Measurements from ENCODE around the gene OR5AC2.
A peak's percentile ranks its signal among the peaks of the same experiment; 100 is the strongest.

The OR5AC2 gene, protein sequence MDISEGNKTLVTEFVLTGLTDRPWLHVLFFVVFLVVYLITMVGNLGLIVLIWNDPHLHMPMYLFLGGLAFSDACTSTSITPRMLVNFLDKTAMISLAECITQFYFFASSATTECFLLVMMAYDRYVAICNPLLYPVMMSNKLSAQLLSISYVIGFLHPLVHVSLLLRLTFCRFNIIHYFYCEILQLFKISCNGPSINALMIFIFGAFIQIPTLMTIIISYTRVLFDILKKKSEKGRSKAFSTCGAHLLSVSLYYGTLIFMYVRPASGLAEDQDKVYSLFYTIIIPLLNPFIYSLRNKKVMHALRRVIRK

DNA sequence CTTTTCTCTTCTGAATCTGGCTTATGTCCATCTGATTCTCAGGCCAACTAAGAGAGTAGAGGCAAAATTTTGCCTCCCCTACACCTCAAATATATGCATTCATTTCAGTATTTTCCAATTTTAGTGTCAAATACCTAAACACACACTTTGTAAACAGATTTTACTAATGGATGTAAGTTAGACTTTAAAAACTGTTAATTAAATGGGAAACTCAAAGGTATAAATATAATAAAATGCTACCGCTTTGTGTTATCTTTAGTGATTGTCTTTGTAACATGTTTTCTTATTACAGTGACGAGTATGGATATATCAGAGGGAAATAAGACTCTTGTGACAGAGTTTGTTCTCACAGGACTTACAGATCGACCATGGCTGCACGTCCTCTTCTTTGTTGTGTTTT, at the start of gene OR5AC2:
Gene OR5AC2, plus strand, starts transcription at position 301 of the 400 bp plus-strand sequence. Its CDS starts 0 bp downstream, at position 301.
- DNase-seq (ENCODE audit: low spot score): no peak

DNA sequence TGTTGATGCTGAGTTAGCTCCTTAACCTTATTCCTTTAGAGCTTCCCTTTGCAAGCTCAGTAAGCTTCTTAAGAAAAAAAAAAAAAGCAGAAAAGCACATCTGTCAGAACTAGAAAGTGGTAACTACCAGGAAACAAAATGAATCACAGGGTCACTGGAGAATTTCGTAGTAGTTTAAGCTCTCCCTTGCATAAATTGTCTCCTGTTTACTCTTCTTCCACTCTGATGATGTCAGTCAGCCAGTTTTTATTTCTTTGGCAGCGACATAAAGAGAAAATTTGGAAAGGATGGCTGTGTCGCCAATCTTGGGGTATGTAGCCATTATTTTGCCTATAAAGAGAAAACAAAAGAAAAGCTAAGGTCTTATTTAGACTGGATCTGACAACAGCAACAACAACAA, 48.7 kb upstream of the OR5AC2 start:
- DNase-seq (ENCODE audit: low spot score): no peak

DNA sequence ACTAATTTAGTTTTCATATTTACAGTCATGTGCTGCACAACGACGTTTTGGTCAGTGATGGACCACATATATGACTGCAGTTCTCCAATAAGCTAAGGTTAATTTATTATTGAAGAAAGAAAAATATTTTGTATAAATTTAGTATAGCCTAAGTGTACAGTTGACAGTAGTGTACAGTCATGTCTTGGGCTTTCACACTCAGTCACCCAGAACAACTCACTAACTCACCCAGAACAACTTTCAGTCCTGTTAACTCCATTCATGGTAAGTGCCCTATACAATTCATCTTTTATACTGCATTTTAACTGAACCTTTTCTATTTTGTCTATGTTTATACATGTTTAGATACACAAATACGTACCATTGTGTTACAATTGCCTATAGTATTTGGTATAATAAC, 48.1 kb upstream of the OR5AC2 start:
- DNase-seq (ENCODE audit: low spot score): no peak

DNA sequence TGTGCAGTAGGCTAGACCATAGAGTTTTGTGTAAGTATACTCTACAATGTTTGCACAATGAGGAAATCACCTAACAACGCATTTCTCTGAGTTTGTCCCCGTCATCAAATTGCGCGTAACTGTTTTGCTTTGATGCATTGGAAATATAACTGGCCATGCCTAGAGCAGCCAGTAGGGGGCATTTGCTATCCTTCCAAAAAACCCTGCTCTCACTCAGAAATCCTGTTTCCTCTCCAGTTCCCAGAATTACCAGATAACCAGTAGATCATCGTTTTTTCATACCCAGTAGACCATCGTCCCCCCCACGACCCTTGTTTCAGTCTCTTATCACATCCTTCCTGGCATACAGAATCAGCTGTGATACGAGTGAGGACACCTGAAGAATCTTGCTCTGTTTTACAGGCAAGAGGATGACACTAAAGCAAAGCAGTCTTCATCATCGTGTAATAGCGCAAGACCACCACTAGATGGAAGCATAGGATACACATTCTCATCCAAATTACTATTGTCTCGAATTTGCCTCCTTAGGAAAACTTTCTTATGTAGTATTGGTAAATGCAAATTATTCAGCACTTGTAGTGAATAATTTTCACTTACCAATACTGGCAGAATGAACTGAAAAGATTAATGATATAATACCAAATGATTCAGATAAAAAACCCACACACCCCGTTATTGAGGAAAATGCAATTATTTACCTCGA, 47.5 kb upstream of the OR5AC2 start:
- DNase-seq (ENCODE audit: low spot score): peak; percentile 76

DNA sequence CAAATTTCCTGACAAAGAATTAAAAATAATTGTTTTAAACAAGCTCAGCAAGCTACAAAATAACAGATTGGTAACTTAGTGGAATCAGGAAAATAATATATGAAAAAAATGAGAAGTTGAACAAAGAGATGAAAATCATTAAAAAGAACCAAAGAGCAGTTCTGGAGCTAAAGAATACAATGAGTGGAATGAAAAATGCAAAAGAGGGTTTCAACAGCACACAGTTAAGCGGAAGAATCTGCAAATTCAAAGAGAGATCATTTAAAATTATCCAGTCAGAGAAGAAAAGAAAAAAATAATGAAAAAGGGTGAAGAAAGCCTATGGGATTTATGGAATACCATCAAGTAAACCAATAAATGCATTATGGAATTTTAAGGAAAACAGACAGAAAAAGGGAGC, 45.6 kb upstream of the OR5AC2 start:
- no peak for DNase-seq (ENCODE audit: low spot score)

DNA sequence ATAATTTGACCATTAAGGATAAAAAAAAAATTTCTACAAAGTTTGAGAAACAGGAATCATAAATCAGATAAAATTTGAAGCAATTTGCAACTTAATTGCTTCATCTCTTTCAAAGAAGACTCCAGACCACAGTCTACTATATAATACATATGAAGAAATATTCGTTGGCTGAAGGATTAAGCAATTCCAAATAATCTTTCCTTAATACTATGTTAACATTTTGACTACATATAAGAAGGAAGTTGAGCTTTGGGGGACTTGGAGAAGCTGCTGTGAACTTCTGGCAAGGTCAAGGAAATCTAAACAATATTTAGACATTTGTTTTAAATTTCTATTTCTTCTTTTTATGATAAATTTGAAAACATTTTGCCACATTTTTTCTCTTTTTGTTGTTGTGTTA, 38.4 kb upstream of the OR5AC2 start:
- DNase-seq (ENCODE audit: low spot score): no peak

DNA sequence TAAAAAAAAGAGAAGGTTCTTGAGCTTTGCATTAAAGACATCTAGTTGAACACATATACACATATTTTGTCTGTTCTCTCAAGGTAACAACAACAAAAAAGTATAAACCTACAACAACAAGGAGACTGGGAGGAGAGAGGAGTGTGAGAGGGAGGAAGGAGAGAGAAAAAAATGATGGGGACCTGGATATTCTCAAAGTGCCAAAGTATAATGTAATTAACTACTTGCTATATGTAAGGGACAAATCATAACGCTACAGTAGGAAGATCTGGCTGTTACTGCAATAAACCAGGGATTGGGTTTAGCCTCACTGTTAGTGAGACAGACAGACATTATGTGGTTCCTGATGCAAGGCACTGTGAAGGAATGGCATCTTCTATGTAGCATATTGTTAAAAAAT, 37.7 kb upstream of the OR5AC2 start:
- no peak for DNase-seq (ENCODE audit: low spot score)

DNA sequence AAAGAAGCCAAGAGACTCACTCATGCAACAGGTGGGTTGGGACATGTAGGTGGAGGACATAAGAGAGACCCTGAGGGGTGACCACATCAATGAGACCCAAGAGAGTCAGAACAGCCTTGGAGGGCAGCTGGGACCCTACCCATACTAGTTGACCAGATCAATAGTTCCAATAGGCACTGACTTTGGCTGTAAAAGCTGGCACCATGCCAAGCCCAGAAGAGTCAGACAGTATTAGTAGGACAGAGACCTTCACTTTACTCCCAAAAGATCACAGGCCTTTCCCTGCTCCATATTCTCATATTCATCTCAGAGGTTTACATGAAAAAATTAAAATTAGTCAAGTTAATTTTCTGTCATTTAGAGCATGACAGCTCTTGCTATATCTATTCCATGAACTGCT, 30.9 kb upstream of the OR5AC2 start:
- no peak for DNase-seq (ENCODE audit: low spot score)

DNA sequence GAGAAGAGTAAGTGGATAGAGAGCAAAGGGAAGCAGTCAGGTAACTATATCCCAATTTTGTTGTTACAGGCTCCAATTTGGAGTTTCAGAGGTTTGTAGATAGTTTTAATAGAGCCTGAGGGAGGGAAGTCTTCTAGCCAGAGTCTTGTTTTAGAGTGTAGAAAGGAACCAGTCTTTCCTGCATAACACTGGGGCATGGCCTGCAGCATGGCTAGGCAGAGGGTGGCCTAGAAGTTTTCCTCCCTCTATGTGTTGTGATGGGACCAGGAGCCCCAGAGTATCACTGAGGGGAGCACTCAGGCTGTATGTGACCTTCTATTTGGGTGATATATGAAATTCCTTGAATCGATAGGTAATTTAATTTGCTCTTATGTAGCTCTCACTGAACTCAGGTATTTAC, 29.3 kb upstream of the OR5AC2 start:
- DNase-seq (ENCODE audit: low spot score): no peak

DNA sequence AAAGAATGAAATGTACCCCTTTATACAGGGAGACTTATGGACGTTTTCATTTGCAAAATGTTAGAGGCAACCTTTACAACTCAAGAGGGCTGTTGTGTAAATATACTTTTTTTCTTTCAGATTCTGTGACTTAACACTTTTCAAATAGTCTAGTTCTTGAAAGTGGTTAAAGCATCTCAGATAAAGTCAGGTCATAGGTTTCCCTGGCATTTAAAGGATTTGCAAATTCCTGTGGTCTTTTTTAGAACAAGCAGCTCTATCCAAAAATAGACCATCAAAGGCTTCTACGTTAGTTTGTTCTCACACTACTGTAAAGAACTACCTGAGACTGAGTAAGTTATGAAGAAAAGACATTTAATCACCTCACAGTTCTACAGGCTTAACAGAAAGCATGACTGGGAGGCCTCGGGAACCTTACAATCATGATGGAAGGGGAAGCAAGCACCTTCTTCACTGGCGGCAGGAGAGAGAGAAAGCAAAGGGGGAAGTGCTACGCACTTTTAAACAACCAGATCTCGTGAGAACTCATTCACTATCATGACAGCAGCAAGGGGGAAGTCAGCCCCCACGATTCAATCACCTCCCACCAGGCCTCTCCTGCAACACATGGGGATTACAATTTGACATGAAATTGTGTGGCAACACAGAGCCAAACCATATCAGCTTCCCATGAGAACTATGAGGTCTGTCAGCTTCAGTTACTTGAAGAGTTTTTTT, 28.6 kb upstream of the OR5AC2 start:
- no peak for DNase-seq (ENCODE audit: low spot score)

DNA sequence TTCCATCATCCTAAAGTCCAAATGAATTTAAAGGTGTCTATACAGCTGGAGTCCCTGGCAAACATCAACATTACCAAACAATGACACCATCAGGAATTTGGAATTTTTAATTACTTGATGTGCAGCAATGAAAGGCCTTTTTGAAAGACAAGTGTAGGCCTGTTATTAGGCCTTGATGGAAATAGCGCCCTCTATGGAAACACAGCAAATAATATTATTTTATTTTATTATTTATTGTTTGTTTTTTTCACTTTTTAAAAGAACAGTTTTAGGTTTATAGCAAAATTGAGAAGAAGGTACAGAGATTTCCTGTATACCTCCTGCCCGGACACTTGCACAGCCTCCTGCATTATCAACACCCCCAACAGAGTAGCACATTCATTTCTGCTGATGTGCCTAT, 18.1 kb upstream of the OR5AC2 start:
- DNase-seq (ENCODE audit: low spot score): no peak

DNA sequence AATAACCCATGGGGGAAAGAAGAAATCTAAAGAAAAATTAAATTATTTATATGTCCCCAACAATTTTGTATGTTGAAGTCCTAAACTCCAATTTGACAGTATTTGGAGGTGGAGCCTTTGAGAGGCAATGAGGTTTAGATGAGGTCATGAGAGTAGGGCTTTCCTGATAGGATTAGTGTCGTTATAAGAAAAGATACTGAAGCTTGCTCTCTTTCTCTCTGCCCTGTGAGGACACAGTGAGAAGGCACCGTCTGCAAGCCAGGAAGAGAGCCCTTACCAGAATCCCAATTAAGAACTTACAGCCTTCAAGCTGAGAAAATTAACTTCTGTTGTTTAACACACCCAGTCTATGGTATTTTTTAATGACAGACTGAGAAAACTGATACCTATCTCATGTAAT, 16.1 kb upstream of the OR5AC2 start:
- DNase-seq (ENCODE audit: low spot score): no peak

DNA sequence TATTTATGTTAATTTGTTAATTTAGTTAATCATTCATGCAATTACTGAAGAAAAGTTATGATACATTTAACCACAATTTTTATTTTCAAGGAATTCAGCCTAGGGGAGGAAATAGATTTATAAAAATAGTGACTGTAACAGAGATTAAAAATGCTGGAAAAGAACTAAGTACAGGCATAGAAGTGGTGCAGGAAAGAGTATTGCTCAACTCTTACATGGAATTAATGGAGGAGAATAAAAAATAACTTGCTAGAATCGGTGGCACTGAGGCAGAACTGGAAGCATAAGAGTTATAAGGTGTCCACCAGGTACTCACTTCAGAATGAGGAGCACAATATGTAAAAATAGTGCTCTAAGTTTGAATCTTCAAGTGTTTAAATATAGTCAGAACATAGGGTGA, 13.5 kb upstream of the OR5AC2 start:
- no peak for DNase-seq (ENCODE audit: low spot score)

DNA sequence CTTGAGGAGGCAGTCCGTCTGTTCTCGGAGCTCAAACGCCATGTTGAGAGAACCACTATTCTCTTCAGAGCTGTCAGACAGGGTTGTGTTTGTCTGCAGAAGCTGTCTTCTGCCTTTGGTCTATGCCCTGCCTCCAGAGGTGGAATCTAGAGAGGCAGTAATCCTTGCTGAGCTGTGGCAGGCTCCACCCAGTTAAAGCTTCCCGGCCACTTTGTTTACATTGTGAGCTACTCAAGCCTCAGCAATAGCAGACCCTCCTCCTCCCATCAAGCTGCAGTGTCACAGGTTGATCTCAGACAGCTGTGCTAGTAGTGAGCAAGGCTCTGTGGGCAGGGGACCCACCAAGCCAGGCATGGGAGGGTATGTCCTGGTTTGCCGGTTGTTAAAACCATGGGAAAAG, 8.9 kb downstream of the OR5AC2 start:
- no peak for DNase-seq (ENCODE audit: low spot score)

DNA sequence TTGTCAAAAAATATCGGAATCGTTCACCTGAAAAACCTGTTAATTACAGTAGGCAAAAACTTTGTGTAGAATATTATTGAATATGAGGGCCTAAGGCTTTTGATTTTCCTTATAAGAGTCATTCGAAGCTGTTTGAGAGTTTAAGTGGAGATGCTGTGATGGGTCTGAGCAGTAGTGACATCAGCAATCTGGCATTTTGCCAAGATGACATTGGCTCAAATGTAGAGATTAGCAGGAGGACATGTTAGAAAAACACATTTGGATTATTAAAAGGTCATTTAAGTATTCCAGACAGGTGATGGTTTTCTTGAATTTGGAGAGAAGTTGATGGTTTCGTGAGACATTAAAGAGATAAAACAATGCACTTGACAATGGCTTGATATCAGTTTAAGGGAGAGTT, 12.9 kb downstream of the OR5AC2 start:
- no peak for DNase-seq (ENCODE audit: low spot score)

DNA sequence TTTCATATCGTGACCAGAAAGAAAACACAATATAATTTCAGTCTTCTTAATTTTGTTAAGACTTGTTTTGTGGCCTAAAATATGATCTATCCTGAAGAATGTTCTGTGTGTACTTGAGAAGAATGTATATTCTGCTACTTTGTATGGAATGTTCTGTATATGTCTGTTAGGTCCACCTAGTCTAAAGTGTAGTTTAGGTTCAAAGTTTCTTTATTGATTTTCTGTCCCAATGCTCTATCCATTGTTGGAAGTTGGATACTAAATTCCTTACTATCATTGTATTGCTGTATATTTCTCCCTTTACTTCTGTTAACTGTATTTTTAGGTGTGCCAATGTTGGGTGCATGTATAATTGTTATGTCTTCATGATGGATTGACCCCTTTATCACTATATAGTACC, 21.2 kb downstream of the OR5AC2 start:
- DNase-seq (ENCODE audit: low spot score): no peak

DNA sequence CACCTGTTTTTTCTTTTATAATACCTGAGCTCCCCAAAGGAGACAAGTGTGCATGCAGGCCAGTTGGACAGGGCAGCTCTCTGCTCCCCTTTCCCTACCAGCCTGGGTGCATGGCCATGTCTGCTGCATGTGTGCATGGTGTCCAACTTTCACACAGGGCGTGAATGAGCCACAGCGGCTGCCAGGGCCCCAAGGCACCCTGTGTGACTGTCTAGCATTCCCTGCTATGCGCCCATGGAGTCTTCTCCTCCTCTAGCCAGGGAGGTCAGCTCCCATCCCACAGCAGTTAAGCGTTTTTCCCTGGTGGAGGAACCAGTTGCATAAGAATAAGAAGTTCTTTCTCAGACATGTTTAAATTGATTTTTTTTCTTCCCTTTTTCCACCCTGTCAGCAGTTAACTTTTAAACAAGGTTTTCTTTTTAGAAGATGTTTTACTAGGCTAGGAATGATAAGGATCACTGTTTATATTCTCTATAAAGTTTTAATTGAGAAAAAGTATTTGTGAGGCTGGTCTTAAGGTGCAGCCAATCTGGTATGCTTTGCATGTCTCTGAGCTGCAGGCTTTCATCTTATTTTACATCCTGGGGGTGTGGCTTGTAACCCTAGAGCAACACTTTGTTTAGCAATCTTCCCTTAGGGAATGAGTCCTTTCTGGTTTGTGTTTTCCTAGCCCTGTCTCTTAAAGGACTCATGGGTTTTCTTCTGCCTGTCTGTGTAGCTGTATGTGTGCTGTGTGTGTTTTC, 23.0 kb downstream of the OR5AC2 start:
- peak; percentile 3 for DNase-seq (ENCODE audit: low spot score)

DNA sequence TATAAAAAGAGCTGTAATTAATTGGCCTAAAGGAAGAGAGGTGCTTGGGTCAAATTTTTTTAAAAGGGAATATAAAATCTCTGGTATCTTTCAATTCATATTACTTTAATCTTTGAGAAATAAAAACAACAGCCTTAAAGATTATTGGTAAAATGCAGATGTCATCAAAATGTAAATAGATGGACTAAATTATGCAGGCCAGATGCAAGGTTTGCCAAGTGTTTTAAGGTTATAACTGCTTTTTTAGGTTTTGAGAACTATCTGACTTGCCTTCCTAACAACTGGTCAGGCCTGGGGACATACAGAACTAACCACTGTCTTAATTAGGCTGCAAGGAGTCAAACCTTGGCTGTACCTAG, 23.6 kb downstream of the OR5AC2 start:
- no peak for DNase-seq (ENCODE audit: low spot score)

DNA sequence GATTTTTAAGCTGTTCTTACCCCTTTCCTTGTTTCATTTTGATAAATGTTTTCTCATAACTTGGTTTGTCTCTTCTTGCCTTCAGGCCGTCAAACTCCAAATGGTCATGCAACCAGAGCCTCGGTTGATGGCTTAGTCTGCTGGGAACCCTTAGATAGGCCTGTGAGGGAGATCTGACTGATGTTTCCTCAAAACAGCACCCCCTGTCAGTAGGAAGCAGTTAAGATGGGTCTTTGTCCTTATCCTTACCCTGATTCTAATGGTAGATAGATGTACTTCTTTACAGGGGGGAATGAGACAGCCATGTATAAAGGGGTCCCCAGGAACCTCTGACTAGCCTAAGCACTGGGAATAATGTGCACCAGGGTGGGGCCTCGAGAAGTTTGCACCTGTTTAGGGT, 27.3 kb downstream of the OR5AC2 start:
- no peak for DNase-seq (ENCODE audit: low spot score)

DNA sequence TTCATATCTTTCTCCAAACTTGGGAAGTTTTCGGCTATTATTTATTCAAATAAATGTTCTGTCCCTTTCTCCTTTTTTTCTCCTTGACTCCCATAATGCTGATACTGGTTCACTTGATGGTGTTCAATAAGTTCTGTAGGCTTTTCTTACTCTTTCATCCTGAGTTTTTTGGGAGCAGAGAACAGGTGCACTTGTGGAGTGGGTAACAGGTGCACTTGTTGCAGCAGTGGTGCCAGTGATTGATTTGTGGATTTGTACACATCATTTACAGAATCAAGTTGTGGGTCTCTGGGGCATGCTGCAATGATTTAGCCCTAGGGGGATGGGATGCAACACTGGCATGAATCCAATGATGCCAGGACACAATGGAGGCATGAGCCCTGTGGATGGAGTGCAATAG, 28.7 kb downstream of the OR5AC2 start:
- no peak for DNase-seq (ENCODE audit: low spot score)

DNA sequence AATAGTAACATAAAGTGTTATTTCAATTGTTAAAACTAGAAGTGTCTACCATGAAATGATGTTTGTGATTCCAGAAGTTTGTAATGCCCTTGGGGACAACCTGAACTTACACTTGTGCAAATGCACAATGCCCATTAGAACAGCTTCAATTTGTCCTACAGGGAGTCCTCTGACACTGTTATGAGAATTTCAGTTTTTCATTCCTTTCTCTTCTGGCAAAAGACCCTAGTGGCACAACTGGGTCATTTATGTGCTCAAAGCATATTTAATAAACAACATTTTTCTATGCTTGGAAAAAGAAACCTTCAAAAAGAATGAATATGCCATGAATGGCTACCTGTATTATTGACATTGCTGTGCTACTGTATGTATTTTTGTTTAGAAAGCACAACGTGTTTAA, 43.4 kb downstream of the OR5AC2 start, which contains the start of gene OR5H1:
Gene OR5H1, plus strand, starts transcription at position 301 of the 400 bp plus-strand sequence. CDS start 1,977 bp downstream, outside the sequence.
- DNase-seq (ENCODE audit: low spot score): no peak

DNA sequence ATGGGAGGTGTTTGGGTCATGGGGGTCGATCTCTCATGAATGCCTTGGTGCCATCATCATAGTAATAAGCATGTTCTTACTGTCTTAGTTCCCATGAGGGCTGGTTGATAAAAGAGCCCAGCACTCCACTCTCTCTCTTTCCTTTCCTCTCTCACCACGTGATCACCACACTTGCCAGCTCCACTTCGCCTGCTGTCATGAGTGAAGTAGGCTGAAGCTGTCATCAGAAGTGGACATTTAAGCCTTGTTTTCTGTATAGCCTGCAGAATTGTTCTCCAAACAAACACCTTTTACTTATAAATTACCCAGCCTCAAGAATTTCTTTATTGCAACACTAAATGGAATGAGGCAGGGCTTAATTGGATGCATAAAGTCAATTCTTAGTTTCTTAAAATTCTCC, 49.7 kb downstream of the OR5AC2 start:
- no peak for DNase-seq (ENCODE audit: low spot score)
